Activated B cell treated with CpG ODN at 0.5 μM for 24 hours (primary cell): ENCODE measurements around the gene MSI2. TPM values are rescaled to one million over a fixed set of nuclear protein-coding genes. Genes with fewer than 3 reads are reported as not detected.

Experiments
- ATAC-seq: fragments of 200-7000 bp; cut with Tn5 transposase; one replicate; pipeline ENCODE4 v1.10.0; 2021; ENCODE audit warnings: low read depth, mild to moderate bottlenecking, moderate library complexity
- CTCF ChIA-PET: fragments of 350-600 bp; sonication (Branson Sonifier 250); formaldehyde crosslinking; loops from one replicate; lab custom pipeline; 2021; ENCODE audit warnings: antibody characterized with exemption; lab: Charles Lee
- POLR2A ChIA-PET: fragments of 350-600 bp; sonication (Branson Sonifier 250); formaldehyde crosslinking; loops from one replicate; lab custom pipeline; 2021; ENCODE audit warnings: antibody characterized with exemption; lab: Charles Lee
- DNase-seq: peaks from one replicate; pipeline ENCODE4 v3.0.0; 2022
- H3K27ac Mint-ChIP-seq: one replicate; pipeline ENCODE4 v1.8.0; 2020; ENCODE audit warnings: mixed read lengths
- H3K27me3 Mint-ChIP-seq: one replicate; pipeline ENCODE4 v1.8.0; 2021; ENCODE audit warnings: mixed read lengths
- H3K36me3 Mint-ChIP-seq: one replicate; pipeline ENCODE4 v1.8.0; 2021; ENCODE audit warnings: low read depth, mixed read lengths
- H3K4me1 Mint-ChIP-seq: one replicate; pipeline ENCODE4 v1.8.0; 2021; ENCODE audit warnings: mixed read lengths
- H3K4me3 Mint-ChIP-seq: one replicate; pipeline ENCODE4 v1.8.0; 2020; ENCODE audit warnings: mild to moderate bottlenecking, mixed read lengths
- H3K9me3 Mint-ChIP-seq: one replicate; pipeline ENCODE4 v1.8.0; 2020; ENCODE audit warnings: mixed read lengths
- intact Hi-C: fragments of 100-400 bp; cut with micrococcal nuclease; formaldehyde crosslinking; loops from one replicate; pipeline ENCODE4 v1.15.1; 2024
- total RNA-seq: library from RNA; stranded (reverse); gene quantifications from 2 replicates; pipeline ENCODE4 v1.2.3, GENCODE V29; 2022
- TF ChIP-seq, protein P1 (sequence below): fragments of 200-600 bp; IDR thresholded peaks from one replicate; pipeline ENCODE4 v1.8.0; 2022; ENCODE audit warnings: antibody characterized with exemption, mild to moderate bottlenecking

Gene MSI2
- total RNA-seq, 1 donor from 2014 or later, result 102 TPM

DNA sequence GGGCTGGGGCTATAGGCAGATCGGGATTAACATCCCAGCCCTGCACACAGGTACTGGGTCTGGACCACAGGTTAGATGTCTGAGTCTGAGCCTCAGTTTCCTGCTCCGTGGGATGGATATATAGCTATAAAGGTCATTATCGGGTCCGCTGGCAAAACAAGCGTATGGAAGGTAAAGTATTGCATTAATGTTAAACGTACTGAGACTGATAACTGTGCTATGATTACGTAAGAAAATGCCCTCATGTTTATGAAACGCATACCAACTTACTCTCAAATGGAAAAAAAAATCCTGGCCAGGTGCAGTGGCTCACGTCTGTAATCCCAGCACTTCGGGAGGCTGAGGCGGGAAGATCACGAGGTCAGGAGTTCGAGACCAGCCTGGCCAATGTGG is 353.6 kb downstream of the MSI2 start:
- DNase-seq, result no peak
- TF ChIP-seq, protein P1, sequence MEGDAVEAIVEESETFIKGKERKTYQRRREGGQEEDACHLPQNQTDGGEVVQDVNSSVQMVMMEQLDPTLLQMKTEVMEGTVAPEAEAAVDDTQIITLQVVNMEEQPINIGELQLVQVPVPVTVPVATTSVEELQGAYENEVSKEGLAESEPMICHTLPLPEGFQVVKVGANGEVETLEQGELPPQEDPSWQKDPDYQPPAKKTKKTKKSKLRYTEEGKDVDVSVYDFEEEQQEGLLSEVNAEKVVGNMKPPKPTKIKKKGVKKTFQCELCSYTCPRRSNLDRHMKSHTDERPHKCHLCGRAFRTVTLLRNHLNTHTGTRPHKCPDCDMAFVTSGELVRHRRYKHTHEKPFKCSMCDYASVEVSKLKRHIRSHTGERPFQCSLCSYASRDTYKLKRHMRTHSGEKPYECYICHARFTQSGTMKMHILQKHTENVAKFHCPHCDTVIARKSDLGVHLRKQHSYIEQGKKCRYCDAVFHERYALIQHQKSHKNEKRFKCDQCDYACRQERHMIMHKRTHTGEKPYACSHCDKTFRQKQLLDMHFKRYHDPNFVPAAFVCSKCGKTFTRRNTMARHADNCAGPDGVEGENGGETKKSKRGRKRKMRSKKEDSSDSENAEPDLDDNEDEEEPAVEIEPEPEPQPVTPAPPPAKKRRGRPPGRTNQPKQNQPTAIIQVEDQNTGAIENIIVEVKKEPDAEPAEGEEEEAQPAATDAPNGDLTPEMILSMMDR, result no peak
- Mint-ChIP-seq H3K4me1 (peaks cover 37% of the 10 kb centered on the region), H3K27me3 (no peaks in the 10 kb centered on the region), H3K4me3 (no peak overlapping the region), H3K36me3 (peaks cover 2% of the 10 kb centered on the region), H3K27ac (no peak overlapping the region), H3K9me3 (no peaks in the 10 kb centered on the region)
- no peak for ATAC-seq
- ChIA-PET CTCF (no interaction called here), POLR2A (interaction anchor here (8.2 kb wide), 1 partner anchor 13 kb away, joined by 73 read pairs; no protein-coding TSS in a partner anchor)
- intact Hi-C loops, result no loop called here

DNA sequence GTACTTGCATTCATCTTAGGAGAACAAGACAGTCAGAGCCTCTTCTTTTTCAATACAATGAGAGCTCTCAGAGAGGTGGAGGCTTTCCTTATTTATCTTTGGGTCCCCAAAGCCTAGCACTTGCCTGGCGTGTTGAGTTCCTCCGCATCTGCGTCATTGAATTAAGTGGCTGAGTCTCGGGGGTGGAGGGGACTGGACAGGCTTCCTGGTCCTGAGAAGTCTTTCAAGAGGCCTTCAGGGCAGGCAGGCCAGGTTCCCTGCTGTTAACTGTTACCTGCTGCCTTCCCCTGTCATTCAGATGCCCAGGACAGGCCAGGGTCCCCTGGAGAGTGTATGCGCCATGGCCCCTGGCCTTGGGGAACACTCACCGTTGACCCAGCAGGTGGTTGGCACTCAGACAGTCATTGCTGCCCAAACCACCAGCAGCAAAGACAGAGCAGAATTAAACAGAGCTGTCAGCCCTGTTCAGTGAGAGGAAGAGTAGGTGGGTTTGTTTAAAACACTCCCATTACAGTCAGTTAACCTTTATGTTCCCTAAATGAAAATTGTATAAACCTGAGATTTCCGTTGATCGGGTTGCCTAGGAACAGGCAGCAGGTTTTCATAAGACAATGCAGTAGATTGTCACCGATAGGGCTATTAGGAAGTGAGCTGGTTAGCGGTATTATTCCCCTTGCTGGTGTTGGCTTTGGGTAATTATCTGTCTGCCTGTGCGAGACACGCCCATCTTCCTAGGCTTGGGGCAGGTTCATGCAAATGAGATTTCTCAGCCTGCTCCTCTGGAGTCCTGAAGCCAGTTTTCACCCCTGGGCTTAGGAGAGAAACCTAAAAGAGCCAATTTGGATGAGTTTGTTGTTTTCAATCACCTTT is 356.1 kb downstream of the MSI2 start:
- ChIA-PET CTCF (interaction anchor here (1.0 to 1.3 kb wide), 4 partner anchors 8 to 369 kb away, joined by 3 to 4 read pairs (median 3); no protein-coding TSS in a partner anchor), POLR2A (interaction anchor here (0.6 to 1.2 kb wide), 3 partner anchors 10 to 206 kb away, joined by 3 to 6 read pairs (median 3); no protein-coding TSS in a partner anchor)
- Mint-ChIP-seq H3K27ac (no peak overlapping the region), H3K27me3 (no peaks in the 10 kb centered on the region), H3K36me3 (peaks cover 20% of the 10 kb centered on the region), H3K4me3 (no peak overlapping the region), H3K9me3 (peaks cover 2% of the 10 kb centered on the region), H3K4me1 (peaks cover 16% of the 10 kb centered on the region)
- TF ChIP-seq, protein P1, result no peak
- ATAC-seq, result peak; percentile 77
- intact Hi-C loops, result no loop called here
- peak; percentile 6 for DNase-seq

DNA sequence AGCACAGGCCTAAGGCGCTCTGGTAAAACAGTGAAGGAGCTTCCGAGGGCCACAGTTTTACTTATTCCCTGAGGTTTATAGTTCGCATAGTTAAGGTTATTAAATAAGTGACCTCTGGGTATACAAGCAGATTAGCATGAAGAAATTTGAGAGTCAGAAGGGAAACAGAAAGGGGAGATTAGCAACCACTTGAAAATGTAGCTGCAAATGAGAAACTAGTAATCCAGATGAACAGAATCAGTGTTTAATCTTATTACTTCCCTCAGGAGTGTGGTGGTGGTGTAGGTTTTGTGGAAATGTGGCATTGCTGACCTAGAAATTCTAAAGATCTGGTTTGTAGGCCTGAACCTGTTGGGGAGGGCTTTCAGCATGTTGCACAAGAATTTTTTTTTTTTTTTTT is 358.4 kb downstream of the MSI2 start:
- ATAC-seq (no peak), DNase-seq (no peak)
- ChIA-PET POLR2A (interaction anchor here (0.8 kb wide), 1 partner anchor 8 kb away, joined by 4 read pairs; no protein-coding TSS in a partner anchor), CTCF (interaction anchor here (1.0 kb wide), 1 partner anchor 17 kb away, joined by 4 read pairs; no protein-coding TSS in a partner anchor)
- Mint-ChIP-seq H3K36me3 (peaks cover 30% of the 10 kb centered on the region), H3K27me3 (no peaks in the 10 kb centered on the region), H3K9me3 (peaks cover 2% of the 10 kb centered on the region), H3K4me3 (no peak overlapping the region), H3K27ac (no peak overlapping the region), H3K4me1 (peaks cover 14% of the 10 kb centered on the region)
- TF ChIP-seq, protein P1, result no peak
- intact Hi-C loops, result no loop called here

DNA sequence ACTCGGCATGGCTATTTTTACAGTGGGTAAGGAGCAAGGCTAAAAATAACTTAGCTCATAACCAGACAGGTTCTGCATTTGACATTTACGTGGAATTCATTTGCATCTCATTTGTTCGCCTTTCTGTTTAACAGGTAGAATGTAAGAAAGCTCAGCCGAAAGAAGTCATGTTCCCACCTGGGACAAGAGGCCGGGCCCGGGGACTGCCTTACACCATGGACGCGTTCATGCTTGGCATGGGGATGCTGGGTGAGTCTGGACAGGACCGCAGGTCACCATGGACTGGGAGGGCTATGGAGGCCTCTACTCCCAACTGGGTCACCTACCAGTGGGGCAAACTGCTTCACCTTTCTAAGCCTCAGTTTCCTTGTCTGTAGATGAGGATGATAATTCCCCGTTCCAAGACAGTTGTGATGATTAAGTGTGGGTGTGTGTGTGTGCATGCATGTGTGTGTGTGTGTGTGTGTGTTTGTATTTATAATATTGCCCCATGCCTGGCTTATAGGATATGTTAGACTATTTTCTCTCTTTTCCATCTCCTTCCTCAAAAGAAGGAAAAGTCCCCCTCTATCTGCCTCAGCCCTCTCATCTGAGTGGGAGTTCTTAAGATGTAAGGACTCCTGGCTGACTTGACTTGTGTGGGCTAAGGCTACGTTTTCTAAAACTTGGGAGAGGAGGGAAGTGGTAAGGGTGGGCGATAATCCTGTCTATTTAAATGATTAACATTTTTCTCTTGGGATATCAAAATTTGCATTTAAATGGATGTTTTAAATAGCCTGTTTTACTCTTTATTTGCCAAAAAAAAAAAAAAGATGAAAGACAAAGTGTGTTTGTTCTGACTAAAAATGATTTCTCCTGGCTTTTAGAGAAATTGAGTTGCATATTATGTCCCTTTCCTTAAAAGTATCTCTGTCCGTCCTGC is 359.8 kb downstream of the MSI2 start:
- H3K27ac Mint-ChIP-seq, result no peak overlapping the region
- ChIA-PET POLR2A (interaction anchor here (0.6 kb wide), 1 partner anchor 782 kb away, joined by 4 read pairs; the partner anchor contains the start of genes C17orf67 and DGKE), CTCF (no interaction called here)
- no peak overlapping the region for H3K4me3 Mint-ChIP-seq
- peaks cover 32% of the 10 kb centered on the region for H3K36me3 Mint-ChIP-seq
- no peak for DNase-seq
- H3K27me3 Mint-ChIP-seq, result no peaks in the 10 kb centered on the region
- intact Hi-C loops, result no loop called here
- ATAC-seq, result no peak
- H3K9me3 Mint-ChIP-seq, result peaks cover 2% of the 10 kb centered on the region
- H3K4me1 Mint-ChIP-seq, result peaks cover 12% of the 10 kb centered on the region
- TF ChIP-seq, protein P1, result no peak
